Choroid plexus epithelial cell (primary cell): ENCODE data around the gene NRSN2.
"Not testable (repeated sequence)": the region's sequence is repeated elsewhere in the genome, so short reads cannot be mapped to it uniquely, and the experiment has no call there.

ENCODE experiments used
- DNase-seq: peaks from one replicate; pipeline ENCODE4 v3.0.0-alpha.2; 2010; ENCODE audit warnings: low read depth
- H3K4me3 ChIP-seq: 2 replicates; pipeline ENCODE4 v1.5.1; 2011; ENCODE audit warnings: low read depth, mild to moderate bottlenecking, control low read depth, low read length, moderate library complexity
- CTCF ChIP-seq: conservative IDR thresholded peaks from 2 replicates; pipeline ENCODE4 v1.5.1; 2011; ENCODE audit warnings: low read depth, mild to moderate bottlenecking, control low read depth, inconsistent platforms, low read length, moderate library complexity

NRSN2 gene

GRCh38 chr20:330233-331149, 16.4 kb upstream of the NRSN2 start:
- H3K4me3 ChIP-seq: no peak overlapping the region
- DNase-seq: peak; percentile 78
- TF ChIP-seq CTCF: peak; percentile 90

- DNase-seq: no peak
- TF ChIP-seq CTCF: no peak
- H3K4me3 ChIP-seq: no peak overlapping the region
These were observed 12.3 kb upstream of the NRSN2 start for GRCh38 chr20:334578-334977.

GRCh38 chr20:336040-336439, 10.9 kb upstream of the NRSN2 start:
- not testable (repeated sequence) for H3K4me3 ChIP-seq, DNase-seq

GRCh38 chr20:341682-342081, 5.2 kb upstream of the NRSN2 start:
- TF ChIP-seq CTCF: no peak
- no peak overlapping the region for H3K4me3 ChIP-seq
- DNase-seq: peak; percentile 92

- no peak for DNase-seq
- H3K4me3 ChIP-seq: no peak overlapping the region
- no peak for TF ChIP-seq CTCF
These were observed 3.8 kb upstream of the NRSN2 start for GRCh38 chr20:343107-343506.

GRCh38 chr20:346033-346639, 775 bp upstream of the NRSN2 start:
- H3K4me3 ChIP-seq: peak overlapping the region; percentile 81
- no peak for TF ChIP-seq CTCF
- no peak for DNase-seq

- H3K4me3 ChIP-seq: peak overlapping the region; percentile 81
- no peak for DNase-seq
- TF ChIP-seq CTCF: no peak
These were observed 367 bp downstream of the NRSN2 start for GRCh38 chr20:347317-347639.
